Measurements from ENCODE around the gene OR51B6.

GRCh38 chr11:5380740-5381342, 29.5 kb downstream of the OR51B6 start:
- TF ChIP-seq POLR2A (IDR thresholded peaks at IDR 0.05) = no peak
- peak in 4 of 6 experiments; percentile 9 to 41 (median 22) for TF ChIP-seq CTCF (IDR thresholded peaks at IDR 0.05)
